Skin epidermis (tissue), 12 donors: ENCODE measurements around the gene UQCRH.
"Not testable (repeated sequence)": the region's sequence is repeated elsewhere in the genome, so short reads cannot be mapped to it uniquely, and the experiment has no call there.

Experiments used
- H3K27ac ChIP-seq, 21 experiments: fragments of 200-600 bp; sonication (generic) in 11 of 21; one replicate each; pipeline ENCODE4 v1.5.0; 2020; ENCODE audit warnings: mild to moderate bottlenecking in 3 of 21, inconsistent platforms in 2 of 21, moderate library complexity in 2 of 21
- H3K4me3 ChIP-seq, 7 experiments: fragments of 200-600 bp; sonication (generic) in 2 of 7; one replicate each; pipeline ENCODE4 v1.5.0; 2020; ENCODE audit warnings: inconsistent platforms in 2 of 7, mild to moderate bottlenecking in 2 of 7, moderate library complexity in 1 of 7

UQCRH gene

DNA sequence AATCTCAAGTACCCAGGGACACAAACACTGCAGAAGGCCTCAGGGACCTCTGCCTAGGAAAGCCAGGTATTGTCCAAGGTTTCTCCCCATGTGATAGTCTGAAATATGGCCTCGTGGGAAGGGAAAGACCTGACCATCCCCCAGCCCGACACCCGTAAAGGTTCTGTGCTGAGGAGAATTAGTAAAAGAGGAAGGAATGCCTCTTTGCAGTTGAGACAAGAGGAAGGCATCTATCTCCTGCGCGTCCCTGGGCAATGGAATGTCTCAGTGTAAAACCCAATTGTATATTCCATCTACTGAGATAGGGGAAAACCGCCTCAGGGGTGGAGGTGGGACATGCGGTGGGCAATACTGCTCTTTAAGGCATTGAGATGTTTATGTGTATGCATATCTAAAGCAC lies 26.3 kb downstream of the UQCRH start:
- not testable (repeated sequence) for H3K4me3 ChIP-seq, H3K27ac ChIP-seq

- H3K27ac ChIP-seq, H3K4me3 ChIP-seq: not testable (repeated sequence)
Observed at GRCh38 chr1:46330381-46330780, 26.9 kb downstream of the UQCRH start.

- H3K4me3 ChIP-seq, H3K27ac ChIP-seq: not testable (repeated sequence)
Observed at GRCh38 chr1:46331786-46332540, 28.5 kb downstream of the UQCRH start.

- H3K27ac ChIP-seq = no peak overlapping the region
Observed at GRCh38 chr1:46333300-46334029, 30.0 kb downstream of the UQCRH start.

GRCh38 chr1:46334030-46334384 lies 30.5 kb downstream of the UQCRH start:
- Histone ChIP-seq H3K4me3 (no peak overlapping the region), H3K27ac (no peak overlapping the region)

More at GRCh38 chr1:46333300-46334029, 30.0 kb downstream of the UQCRH start:
- no peak overlapping the region for H3K4me3 ChIP-seq

- Histone ChIP-seq H3K27ac (no peak overlapping the region), H3K4me3 (no peak overlapping the region)
Observed at GRCh38 chr1:46335081-46335480, 31.6 kb downstream of the UQCRH start.

GRCh38 chr1:46337409-46337808 lies 33.9 kb downstream of the UQCRH start:
- H3K27ac ChIP-seq, H3K4me3 ChIP-seq: not testable (repeated sequence)

GRCh38 chr1:46340404-46341221 lies 37.1 kb downstream of the UQCRH start, which contains the start of gene NSUN4:
TSS of gene NSUN4 (plus strand) at chr1:46340807. CDS start at chr1:46340827, 20 bp downstream.
- H3K4me3 ChIP-seq = peak within 1 kb of the TSS; percentile 45 to 78 (median 51)
- H3K27ac ChIP-seq = peak within 1 kb of the TSS; percentile 72 to 97 (median 92)

DNA sequence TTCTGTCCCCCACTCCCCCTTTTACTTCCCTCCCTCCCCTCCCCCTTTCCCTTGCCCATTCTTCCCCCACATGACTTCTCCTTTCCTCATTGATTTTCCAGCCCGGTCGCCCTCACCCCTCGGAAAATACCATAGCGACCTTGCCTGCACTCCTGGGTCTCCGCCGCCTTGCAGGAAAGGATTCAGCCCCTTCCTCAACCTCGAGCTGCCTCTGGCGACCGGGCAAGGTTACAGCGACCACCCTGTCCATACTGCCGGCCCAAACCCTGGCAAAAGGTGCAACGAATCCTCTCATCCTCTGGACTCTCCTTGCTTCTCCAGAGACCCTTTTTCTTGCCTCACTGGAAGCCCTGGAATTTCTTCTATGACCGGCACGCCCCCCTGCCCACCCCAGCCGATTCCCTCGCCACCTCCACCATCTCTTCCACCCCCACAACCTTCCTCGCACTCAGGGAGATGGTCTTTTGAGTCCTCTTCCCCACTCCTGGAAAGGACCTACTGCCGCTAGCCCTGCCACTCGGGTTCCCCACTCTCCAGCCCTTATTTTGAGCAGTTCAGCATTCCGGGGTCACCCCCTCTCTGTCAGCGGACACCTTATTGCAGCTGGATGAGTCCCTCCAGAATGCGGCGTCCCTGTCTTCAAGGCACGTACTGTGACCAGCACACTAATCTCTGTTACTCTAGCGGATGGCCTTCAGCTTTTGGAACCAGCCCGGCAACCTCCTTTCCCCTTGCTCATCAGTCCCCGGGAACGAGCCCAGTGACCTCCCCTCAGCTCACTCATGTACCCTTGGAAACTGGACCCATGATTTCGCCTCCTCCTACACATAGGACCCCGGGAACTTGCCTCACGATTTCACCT lies 38.0 kb downstream of the UQCRH start:
- peak overlapping the region in 20 of 21 experiments; percentile 83 to 97 (median 92) for H3K27ac ChIP-seq
- H3K4me3 ChIP-seq = peak overlapping the region; percentile 45 to 78 (median 51)

DNA sequence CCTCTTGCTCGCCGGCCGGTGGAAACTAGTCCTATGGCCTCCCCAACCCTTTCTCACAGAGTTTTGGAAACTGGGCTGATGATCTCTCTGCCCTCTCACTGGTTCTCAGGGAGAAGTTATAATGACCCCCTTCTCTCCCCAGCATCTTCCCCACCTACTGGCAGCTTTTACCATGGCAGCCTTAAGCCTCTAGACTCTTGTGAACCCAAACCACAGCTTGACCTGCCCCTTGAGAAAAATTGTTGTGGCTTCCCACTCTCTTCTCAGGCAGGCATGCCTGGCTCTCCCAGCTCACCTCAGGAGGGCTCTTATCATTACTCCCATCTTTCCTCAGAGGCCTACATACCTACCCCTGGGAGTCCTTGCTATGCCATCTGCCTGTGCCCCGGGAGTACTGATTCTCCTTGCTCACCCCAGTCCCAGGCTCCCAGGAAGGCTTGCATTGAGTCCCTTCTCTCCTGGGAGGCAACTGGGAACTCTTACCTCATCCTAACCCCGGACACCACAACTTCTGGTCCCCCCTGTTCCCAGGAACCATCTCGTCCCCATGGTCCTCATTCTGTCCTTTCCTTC lies 38.7 kb downstream of the UQCRH start:
- no peak overlapping the region for H3K4me3 ChIP-seq
- peak overlapping the region in 8 of 21 experiments; percentile 88 to 97 (median 93) for H3K27ac ChIP-seq

- Histone ChIP-seq H3K27ac (peak overlapping the region in 8 of 21 experiments; percentile 26 to 97 (median 92)), H3K4me3 (no peak overlapping the region)
Observed at GRCh38 chr1:46342677-46343350, 39.3 kb downstream of the UQCRH start.

- Histone ChIP-seq H3K27ac (peak overlapping the region in 6 of 21 experiments; percentile 38 to 95 (median 92)), H3K4me3 (no peak overlapping the region)
Observed at GRCh38 chr1:46343351-46343695, 39.8 kb downstream of the UQCRH start.

- peak overlapping the region in 3 of 21 experiments; percentile 38 to 92 (median 88) for H3K27ac ChIP-seq
- H3K4me3 ChIP-seq = no peak overlapping the region
Observed at GRCh38 chr1:46343705-46344104, 40.2 kb downstream of the UQCRH start.

- peak overlapping the region in 1 of 21 experiments; percentile 88 for H3K27ac ChIP-seq
- no peak overlapping the region for H3K4me3 ChIP-seq
Observed at GRCh38 chr1:46344481-46344880, 41.0 kb downstream of the UQCRH start.

DNA sequence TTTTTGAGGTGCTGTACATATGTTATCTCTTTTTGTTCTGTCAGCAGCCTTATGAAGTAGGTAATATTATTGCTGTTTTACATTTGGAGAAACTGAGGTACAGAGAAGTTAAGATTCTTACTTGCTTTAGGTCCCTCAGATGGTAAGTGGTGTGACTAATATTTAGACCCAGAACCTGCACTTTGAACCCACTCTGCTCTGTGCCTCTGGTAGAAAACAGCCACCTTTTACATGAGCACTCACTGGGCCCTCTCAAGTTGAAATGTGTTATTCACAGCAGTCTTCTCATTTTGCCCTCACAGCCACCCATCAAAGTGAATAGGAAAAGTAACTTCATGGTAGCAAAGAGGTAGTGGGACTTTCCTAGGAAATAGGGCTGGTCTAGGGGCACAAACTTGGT lies 41.8 kb downstream of the UQCRH start:
- Histone ChIP-seq H3K4me3 (no peak overlapping the region), H3K27ac (peak overlapping the region in 1 of 21 experiments; percentile 26)

GRCh38 chr1:46352363-46352762 lies 48.9 kb downstream of the UQCRH start:
- H3K27ac ChIP-seq = no peak overlapping the region
- H3K4me3 ChIP-seq = no peak overlapping the region

- H3K4me3 ChIP-seq, H3K27ac ChIP-seq: not testable (repeated sequence)
Observed at GRCh38 chr1:46355920-46356319, 52.4 kb downstream of the UQCRH start.

GRCh38 chr1:46362158-46362557 lies 58.7 kb downstream of the UQCRH start:
- no peak overlapping the region for H3K27ac ChIP-seq
- H3K4me3 ChIP-seq = no peak overlapping the region
